BE2C (cell line): ENCODE results near the gene MPRIP.

Experiments
- DNase-seq: peaks from one replicate; pipeline ENCODE4 v3.0.0-alpha.2; 2020
- H3K27me3 ChIP-seq: fragments of 250-450 bp; sonication (Bioruptor Pico); 2 replicates; pipeline ENCODE4 v1.5.1; 2020; ENCODE audit warnings: mild to moderate bottlenecking
- H3K36me3 ChIP-seq: fragments of 250-450 bp; sonication (Bioruptor Pico); 2 replicates; pipeline ENCODE4 v1.5.1; 2020; ENCODE audit warnings: mild to moderate bottlenecking
- H3K4me1 ChIP-seq: fragments of 250-450 bp; sonication (Bioruptor Pico); 2 replicates; pipeline ENCODE4 v1.5.1; 2020
- H3K4me3 ChIP-seq: 2 replicates; pipeline ENCODE4 v1.5.1; 2011; ENCODE audit warnings: low read depth, low read length
- H3K9me3 ChIP-seq: fragments of 250-450 bp; sonication (Bioruptor Pico); 2 replicates; pipeline ENCODE4 v1.5.1; 2020
- CTCF ChIP-seq: IDR thresholded peaks from 2 replicates; pipeline ENCODE4 v1.5.1; 2012; ENCODE audit warnings: mild to moderate bottlenecking, low read depth, low read length

MPRIP gene

DNA sequence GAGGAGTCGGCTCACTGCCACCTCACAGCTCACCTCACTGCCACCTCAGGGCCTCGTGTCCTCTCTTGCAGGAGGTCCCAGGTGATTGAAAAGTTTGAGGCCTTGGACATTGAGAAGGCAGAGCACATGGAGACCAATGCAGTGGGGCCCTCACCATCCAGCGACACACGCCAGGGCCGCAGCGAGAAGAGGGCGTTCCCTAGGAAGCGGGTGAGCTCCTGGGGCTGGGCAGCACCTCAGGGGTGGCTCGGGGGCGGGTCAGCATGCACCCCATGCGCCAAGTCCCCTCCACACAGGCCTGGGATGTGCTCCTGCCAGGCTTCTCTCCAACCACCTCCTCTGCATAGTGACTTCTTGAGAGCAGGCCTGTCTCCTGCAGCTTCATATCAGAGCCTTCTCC is 100.3 kb downstream of the MPRIP start:
- Histone ChIP-seq H3K27me3 (no peaks in the 10 kb centered on the region), H3K4me1 (no peaks in the 10 kb centered on the region), H3K4me3 (no peak overlapping the region), H3K36me3 (peaks cover 17% of the 10 kb centered on the region), H3K9me3 (no peaks in the 10 kb centered on the region)
- no peak for TF ChIP-seq CTCF
- DNase-seq = no peak

DNA sequence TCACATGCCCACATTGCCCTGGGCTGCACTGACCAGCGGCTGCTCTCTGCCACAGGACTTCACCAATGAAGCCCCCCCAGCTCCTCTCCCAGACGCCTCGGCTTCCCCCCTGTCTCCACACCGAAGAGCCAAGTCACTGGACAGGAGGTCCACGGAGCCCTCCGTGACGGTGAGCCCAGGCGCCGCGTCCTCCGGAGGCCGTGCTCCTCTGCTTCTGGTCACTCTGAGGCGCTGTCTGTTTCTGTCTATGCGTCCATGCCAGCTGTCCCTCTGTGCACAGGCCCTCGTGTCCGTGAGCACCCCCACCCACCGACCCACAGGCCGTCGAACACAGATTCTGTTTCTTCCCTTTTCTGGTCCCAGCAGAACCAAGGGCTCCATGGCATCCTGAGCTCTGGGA is 101.2 kb downstream of the MPRIP start:
- DNase-seq = no peak
- TF ChIP-seq CTCF = no peak
- no peaks in the 10 kb centered on the region for H3K9me3 ChIP-seq
- H3K27me3 ChIP-seq = no peaks in the 10 kb centered on the region
- peaks cover 16% of the 10 kb centered on the region for H3K36me3 ChIP-seq
- H3K4me3 ChIP-seq = no peak overlapping the region
- no peaks in the 10 kb centered on the region for H3K4me1 ChIP-seq

GRCh38 chr17:17144061-17144460 is 101.8 kb downstream of the MPRIP start:
- Histone ChIP-seq H3K27me3 (no peaks in the 10 kb centered on the region), H3K9me3 (no peaks in the 10 kb centered on the region), H3K4me1 (no peaks in the 10 kb centered on the region), H3K36me3 (peaks cover 12% of the 10 kb centered on the region), H3K4me3 (no peak overlapping the region)
- TF ChIP-seq CTCF = no peak
- DNase-seq = no peak

- no peak for TF ChIP-seq CTCF
- H3K4me3 ChIP-seq = no peak overlapping the region
- H3K36me3 ChIP-seq = peaks cover 12% of the 10 kb centered on the region
Observed at GRCh38 chr17:17144916-17145665, 102.8 kb downstream of the MPRIP start.

DNA sequence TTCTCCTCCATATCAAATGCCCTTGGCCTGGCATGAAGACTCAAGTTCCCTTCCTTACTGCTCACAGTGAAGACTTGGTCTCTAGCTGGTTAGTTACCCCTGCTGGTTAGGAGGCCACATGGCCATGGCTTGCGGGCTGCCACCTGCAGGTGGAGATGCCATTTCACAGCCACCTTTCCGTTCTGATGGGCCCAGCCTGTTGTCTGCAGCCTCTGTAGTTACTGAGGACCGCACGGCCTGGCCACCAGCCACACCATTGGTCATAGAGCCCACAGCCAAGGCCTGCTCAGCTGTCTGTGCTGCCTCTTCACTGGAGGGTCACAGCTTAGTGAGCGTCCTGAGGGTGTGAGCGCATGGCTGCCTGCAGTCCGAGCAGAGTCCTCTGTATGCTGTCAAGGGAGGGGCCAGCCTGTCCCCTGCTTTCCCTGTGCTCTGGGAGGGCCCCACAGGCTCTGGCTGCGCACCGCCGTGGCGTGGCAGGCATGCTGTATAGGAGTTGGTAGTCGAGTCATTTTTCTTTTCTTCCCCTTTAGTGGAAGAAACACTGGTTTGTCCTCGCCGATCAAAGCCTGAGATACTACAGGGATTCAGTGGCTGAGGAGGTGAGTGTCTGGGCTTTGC is 104.6 kb downstream of the MPRIP start:
- Histone ChIP-seq H3K36me3 (peaks cover 12% of the 10 kb centered on the region), H3K4me1 (no peaks in the 10 kb centered on the region), H3K27me3 (no peaks in the 10 kb centered on the region), H3K4me3 (no peak overlapping the region), H3K9me3 (no peaks in the 10 kb centered on the region)
- DNase-seq = peak; percentile 18
- peak; percentile 26; the same call in 1 of the 2 replicates for TF ChIP-seq CTCF

More at GRCh38 chr17:17144916-17145665, 102.8 kb downstream of the MPRIP start:
- Histone ChIP-seq H3K27me3 (no peaks in the 10 kb centered on the region), H3K4me1 (no peaks in the 10 kb centered on the region), H3K9me3 (no peaks in the 10 kb centered on the region)
- no peak for DNase-seq

DNA sequence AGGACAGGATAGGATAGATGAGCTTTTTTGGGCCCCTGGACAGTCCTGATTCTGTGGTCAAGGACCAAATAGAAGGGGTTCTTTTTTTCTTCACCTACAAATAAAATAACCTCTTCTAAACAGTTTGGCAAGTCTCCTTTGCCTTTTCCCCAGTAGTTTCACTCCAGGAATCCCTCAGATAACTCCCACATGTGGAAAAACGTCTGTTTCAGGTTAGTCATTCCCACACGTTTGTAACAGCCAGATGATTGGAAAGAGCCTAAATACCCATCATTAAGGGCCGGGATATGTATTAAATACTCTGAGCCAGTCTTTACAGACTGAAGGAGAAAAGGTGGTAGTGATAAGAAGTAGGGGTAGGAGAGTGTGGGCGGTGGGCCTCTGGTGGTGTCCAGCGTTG is 105.6 kb downstream of the MPRIP start:
- no peak for DNase-seq
- Histone ChIP-seq H3K4me3 (no peak overlapping the region), H3K36me3 (peaks cover 9% of the 10 kb centered on the region), H3K9me3 (no peaks in the 10 kb centered on the region), H3K4me1 (no peaks in the 10 kb centered on the region), H3K27me3 (no peaks in the 10 kb centered on the region)
- no peak for TF ChIP-seq CTCF
